ENCODE data around the gene KRTAP10-3.
"Not testable (repeated sequence)": the region's sequence is repeated elsewhere in the genome, so short reads cannot be mapped to it uniquely, and the experiment has no call there.

The KRTAP10-3 gene, protein sequence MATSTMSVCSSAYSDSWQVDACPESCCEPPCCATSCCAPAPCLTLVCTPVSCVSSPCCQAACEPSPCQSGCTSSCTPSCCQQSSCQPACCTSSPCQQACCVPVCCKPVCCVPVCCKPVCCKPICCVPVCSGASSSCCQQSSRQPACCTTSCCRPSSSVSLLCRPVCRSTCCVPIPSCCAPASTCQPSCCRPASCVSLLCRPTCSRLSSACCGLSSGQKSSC

DNA sequence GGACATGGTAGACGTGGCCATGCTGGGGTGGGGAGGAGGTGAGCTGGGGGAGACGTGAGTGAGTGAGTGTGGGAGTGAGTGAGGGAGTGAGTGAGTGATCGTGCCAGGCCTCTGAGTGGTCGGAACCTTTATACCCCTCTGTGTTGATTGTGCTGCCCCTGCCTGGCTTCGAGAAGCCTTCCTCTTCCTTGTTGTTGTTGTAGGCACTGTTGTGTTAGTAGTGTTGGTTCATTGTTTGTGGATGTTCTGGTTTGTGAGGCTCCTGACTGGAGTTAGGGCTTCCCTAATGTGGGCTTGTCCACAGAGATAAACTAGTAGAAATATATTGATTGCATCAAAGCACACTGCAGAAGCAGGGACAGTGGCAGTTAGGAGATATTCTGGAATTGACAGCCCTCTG, at the start of gene KRTAP10-3:
TSS of gene KRTAP10-3 (minus strand) at position 101 of the 400 bp plus-strand sequence. CDS start at position 21, 80 bp downstream.
- no peak for DNase-seq

DNA sequence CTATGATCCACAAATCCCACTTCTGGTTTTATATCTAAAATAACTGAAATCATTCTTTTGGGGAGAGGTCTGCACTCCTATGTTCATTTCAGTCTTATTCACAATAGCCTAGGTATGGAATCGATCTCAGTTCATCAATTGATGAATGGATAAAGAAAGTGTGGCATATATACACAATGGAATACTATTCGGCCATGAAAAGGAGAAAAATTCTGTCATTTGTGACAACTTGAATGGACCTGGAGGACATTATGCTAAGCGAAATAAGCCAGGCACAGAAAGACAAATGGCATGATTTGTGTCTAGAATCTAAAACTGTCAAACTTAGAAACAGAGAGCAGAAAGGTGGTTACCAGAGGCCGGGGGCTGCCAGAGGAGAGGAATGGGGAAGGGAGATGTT, 47.9 kb upstream of the KRTAP10-3 start:
- DNase-seq, result no peak

DNA sequence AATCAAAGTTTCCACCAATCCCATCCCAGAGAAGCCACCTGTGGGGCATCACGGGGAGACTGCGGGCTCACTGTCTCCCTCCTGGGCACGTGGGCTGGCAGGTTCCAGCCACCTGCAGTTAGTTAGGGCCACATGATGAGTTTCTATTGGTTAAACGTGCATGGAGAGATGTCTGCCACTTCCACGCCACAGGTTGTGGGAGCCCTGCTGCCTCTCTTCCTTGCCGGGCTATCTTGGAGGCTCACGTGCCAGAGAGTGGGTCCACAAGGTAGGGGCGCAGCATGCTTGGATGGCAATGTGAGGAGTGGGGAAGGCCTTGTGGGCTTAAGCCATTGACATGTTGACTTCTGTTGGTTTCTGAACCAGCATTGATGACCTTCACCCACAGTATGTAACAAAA, 45.3 kb upstream of the KRTAP10-3 start:
- DNase-seq, result no peak

DNA sequence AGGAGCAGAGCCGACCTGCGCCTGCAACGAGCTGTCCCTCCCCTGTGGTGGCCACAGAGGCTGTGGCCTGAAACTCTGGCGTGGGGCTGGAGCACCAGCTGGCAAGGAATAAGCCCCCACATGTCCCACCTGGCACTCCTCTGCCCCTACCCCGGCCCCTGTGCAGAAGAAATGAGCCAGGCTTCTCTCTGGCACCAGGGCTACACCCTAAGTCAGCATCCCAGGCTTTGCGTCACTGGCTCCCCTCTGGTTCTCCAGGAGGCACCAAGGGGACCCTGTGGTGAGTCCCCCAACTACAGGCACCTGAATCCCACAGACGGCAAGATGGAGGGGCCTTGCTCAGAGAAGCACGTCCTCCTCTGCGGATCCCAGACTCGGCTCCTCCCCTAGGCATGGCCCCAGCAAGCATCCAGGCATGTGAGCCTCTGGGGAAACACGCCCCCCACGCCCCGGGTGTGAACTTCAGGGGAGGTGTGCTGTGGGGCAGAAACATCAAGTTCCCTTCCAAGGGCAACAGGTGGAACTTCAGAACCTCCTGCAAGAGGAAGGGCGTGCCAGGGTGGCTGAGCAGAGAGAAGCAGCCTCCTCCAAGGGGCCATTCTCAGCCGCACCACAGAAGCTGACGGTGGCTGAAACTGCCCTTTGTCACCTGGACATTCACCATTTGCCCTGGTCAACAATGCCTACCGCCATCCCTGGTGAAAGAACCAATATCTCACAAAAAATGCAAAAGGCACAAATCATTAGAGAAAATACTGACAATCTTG, 44.7 kb upstream of the KRTAP10-3 start:
- no peak for DNase-seq

DNA sequence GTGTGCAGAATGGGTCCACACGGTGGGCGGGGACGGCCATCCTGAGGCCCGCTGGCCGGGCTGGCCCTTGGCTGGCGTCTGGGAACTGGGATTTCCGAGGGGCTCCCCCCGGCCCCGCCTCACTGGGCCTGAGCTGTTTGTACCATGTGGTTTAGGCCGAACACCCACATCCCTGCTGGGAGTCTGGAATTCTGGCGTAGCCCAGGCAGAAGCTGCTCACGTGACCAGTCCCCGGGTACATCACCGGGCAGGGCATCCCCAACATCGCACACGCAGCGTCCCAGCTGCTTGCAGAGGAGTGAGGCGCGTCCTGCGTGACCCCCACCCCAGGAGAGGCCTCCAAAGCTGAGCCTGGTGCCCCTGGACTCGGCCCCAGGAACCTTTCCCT, 43.9 kb upstream of the KRTAP10-3 start:
- no peak for DNase-seq

DNA sequence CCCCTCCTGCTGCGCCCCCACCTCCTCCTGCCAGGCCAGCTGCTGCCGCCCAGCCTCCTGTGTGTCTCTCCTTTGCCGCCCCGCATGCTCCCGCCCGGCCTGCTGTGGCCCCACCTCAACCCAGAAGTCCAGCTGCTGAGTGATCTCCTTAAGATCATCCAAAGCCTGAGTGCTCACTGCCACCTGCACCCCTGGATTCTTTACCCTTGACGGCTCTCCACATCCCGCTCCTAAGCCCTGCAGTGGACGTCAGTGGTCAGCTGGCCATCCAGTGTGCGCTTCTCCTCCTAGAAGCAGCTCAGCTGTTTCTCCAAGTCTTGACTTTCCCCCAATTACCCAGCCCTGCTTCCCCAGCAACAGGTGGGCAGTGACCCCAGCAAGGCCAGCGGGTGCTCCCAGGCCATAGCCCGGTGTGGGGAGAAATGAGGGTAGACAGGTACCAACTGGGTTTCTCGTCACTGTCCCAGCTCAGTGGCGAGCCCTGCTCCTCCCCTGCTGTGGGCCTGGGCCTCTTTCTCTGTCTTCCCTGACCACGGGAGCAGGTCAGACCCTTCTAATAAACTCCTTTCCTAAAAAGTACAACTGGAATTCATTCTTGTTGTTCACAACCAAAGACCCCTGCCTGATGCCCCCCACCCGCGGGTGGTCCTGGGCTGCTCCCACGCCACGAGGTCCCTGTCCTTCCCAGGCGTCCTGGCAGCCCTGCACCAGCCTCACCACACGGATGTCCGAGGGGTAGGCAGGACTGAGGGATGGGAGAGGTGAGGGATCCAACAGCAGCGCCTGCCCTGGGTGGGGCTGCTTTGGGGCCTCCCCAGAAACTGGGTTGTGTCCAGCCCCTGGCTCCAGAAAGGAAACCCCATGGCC, 43.2 kb upstream of the KRTAP10-3 start:
- DNase-seq, result no peak

DNA sequence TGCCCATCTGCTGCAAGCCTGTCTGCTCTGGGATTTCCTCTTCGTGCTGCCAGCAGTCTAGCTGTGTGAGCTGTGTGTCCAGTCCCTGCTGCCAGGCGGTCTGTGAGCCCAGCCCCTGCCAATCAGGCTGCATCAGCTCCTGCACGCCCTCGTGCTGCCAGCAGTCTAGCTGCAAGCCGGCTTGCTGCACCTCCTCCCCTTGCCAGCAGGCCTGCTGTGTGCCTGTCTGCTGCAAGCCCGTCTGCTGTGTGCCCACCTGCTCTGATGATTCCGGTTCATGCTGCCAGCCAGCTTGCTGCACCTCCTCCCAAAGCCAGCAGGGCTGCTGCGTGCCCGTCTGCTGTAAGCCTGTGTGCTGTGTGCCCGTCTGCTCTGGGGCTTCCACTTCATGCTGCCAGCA, 42.5 kb upstream of the KRTAP10-3 start:
- not testable (repeated sequence) for DNase-seq

DNA sequence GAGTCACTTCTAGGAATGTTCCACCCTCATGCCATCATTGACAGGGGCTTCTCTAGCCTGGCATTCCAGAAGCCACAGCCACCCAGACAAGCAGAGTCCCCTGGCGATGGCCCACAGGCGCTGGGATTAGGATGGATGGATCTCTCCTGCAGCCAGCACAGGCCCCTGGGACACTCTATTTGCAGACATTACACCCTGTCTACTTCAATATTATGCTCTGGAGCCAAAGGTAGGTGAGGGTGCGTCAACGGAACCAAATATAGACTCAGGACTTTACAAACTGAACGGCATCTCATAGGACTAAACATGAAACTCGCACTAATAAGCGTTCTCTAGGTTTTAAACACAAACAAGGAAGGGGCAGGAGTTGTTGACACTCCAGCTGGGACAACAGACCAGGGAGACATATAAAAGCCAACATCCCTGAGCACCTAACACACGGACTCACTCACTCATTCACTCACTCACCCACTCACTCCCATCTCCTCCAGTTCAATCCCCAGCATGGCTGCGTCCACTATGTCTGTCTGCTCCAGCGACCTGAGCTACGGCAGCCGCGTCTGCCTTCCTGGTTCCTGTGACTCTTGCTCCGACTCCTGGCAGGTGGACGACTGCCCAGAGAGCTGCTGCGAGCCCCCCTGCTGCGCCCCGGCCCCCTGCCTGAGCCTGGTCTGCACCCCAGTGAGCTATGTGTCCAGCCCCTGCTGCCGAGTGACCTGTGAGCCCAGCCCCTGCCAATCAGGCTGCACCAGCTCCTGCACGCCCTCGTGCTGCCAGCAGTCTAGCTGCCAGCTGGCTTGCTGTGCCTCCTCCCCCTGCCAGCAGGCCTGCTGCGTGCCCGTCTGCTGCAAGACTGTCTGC, 41.8 kb upstream of the KRTAP10-3 start, which contains the start of gene KRTAP10-7:
TSS of gene KRTAP10-7 (plus strand) at position 480 of the 861 bp plus-strand sequence. CDS start at position 505, 25 bp downstream.
- DNase-seq, result not testable (repeated sequence)

DNA sequence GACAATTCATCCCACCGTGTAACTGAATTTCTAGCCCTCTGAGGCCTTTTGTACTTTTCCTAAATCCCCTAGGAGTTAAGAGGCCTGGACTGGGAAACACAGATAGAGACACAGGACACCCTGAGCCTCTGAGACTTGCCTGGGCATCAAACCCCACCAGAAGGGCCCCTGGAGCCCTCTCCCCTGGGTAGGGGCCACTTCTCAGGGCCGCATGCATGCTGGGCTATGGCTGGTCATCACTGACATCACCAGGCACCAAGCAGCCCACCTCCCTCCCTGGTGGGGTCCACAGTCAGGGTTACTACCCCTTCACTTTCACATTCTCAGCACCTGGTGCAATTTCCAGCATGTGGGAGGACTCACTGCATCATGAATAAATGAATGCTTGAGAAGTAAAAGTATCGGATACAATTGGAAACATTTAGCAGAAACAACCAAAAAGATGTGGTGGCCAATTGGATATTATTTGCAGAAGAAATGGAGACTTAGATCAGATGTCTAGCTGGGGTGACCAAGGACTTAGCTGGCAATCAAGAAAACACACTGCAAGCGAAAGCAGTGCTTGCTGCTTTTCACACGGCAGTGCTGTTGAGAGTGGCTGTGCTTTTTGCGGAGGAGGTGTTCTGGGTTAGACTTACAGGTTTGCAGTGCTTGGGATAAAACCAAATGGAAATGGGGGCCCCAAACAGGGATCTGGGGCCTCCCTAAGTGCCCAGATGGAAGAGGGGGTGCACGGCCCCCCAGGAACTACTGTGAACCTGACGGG, 40.9 kb upstream of the KRTAP10-3 start:
- DNase-seq, result no peak

DNA sequence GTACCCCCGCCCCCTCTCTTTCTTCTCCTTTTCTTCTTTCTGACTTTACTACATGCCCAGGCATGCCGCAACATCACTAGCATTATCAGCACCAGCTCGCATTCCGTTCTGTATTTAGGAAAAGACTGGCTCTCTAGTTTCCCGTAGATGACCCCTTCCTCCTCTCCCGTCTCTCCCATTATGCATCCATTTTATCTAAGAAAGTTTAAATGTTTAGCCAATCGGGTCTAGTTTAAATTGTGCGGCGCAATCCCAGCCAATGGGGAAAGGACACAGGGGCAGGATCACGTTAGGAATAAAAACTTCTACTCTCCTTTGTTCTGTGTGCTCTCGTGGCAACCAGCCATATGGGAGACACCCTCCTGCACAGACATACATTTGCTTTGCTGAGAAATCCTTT, 39.5 kb upstream of the KRTAP10-3 start:
- no peak for DNase-seq

DNA sequence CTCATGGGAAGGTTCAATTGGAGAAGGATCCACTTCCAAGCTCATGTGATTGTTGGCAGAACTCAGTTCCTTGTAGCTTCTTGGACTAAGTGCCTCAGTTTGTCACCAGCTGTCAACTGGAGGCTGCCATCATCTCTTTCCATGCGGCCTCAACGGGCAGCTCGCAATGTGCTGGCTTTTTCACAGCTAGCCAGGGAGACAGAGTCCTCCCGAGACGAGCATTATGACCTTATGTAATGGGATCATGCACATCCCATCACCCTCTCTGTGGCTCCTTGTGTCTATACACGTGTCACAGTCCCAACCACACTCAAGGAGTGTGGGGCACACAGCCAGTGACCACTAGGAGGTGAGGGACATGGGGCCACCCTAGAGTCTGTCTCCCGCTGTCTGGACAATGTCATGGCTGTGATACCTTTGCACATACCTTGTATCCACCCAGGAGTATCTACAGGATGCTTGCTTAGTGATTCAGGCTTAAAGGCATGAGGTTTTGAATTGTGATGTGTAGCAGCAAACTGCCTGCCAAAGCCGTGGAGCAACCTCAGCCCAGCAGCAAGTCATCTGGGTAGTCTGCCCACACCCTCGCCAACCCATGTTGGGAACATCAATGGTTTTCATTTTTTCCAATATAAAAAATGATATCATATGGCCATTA, 37.6 kb upstream of the KRTAP10-3 start:
- DNase-seq, result no peak

DNA sequence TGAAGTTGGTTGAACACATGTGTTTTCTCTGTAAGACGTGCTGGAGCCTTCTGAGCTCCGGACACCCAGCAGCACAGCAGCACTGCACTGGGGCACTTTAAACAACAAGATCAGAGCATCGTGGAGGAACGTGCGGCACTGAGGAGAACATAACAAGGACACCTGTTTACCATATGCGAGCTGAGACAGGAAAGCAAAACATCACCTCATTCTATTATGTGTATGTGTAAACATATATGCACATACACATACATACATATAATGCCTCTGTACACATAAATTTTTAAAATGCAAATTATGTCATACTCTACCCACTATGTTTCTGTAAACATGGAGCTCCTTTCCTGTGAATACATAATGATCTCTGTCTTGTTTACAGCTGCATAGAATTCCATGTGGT, 36.9 kb upstream of the KRTAP10-3 start:
- DNase-seq, result no peak

DNA sequence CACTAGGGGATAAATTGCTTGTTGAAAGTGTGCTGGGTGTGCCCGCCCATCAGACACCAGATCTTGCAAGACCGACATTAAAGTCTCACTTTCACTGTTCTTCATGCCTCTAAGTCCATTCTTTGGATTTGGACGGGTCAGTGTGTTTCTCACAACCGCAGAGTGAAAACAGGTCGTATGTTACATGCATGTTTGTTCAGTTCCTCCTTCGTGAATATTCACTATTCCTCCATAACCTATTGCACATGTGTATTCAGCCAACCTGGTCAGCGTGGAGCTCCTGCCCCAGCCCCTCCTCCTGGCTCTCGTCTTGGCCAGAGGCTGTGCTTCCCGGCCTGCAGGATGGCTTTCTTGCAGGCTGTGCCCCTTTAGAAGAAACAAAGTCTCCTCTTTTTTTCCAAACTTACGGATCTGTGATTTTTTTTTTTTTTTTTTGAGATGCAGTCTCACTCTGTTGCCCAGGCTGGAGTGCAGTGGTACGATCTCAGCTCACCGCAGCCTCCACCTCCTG, 35.9 kb upstream of the KRTAP10-3 start:
- no peak for DNase-seq

DNA sequence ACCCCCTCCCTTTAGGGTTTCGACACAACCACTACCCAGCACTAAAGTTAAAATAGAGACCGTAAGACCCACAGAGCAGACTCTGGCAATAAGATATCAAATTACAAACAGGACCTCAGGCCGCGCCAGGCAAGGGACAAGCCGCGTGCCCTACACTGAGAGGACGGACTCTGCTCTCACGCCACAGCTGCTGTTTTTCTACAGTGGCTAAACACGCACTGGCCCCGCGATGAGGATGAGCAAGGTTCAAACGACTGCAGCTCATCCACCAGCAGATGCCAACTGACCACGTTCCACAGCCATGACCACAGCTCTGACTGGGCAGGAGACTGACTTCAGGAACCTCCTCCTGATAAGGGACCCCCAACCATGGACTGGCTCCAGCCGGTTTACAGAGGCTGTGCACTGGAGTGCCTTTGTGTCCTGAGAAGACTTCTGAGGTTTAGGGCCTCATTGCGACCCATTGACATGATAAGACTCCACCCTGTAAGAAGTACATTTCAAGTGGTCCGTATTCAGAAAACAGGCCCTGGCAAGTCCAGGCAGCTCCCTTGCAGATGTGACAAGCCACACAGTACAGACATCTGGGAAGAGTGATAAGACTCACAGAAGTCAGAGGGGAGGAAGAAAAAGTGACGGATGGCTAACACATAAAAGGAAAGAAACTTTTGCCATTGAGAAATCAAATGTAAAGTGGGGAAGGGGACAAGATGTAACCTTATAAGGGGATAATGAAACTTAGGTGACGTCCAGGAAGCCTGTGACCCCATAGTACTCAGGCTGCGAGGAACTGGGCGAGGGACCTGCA, 35.2 kb upstream of the KRTAP10-3 start:
- DNase-seq, result no peak

DNA sequence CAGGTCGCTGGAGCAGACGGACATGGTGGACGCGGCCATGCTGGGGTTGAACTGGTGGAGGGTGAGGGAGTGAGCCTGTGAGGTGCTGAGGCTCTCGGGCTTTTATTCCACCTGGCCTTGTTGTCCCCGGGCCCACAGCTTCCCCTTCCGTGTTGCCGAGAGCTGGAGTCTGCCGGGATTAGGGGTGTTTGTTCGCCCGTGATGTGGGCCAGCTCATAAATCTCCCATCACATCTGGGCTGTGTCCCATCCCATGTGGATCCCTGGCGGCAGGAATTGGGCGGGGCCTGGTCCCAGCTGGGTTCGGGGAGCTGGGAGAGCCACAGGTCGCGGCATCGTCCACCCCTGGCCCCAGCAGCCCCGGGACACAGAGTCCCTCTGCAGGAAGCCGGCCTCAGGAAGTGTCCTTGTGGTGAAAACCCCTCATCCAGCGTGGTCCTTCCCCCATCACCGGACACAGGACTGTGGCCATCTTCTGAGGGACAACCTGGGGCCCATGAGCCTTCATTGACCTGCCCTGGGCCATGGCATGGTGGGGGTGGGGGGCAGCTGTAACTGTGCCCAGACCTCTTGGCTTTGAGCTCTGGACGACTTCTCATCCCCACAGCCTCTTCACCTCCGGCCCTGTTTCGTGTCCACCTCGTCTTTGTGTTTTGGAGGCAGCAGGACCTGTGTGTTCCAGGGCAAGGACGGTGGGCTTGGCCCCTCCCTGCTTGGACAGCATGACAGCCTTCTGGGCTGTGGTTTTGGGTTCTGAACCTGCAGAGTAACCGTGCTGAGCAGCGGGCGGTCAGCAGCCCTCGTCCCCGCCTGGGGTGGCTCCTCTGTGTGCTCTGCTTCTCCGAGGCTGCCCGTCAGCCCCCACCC, 34.1 kb upstream of the KRTAP10-3 start, which contains the start of gene KRTAP10-6:
TSS of gene KRTAP10-6 (minus strand) at position 60 of the 866 bp plus-strand sequence. CDS start at position 39, 21 bp downstream.
- DNase-seq, result no peak

DNA sequence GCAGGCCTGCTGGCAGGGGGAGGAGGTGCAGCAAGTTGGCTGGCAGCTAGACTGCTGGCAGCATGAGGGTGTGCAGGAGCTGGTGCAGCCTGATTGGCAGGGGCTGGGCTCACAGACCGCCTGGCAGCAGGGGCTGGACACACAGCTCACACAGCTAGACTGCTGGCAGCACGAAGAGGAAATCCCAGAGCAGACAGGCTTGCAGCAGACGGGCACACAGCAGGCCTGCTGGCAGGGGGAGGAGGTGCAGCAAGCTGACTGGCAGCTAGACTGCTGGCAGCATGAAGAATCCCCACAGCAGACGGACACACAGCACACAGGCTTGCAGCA, 33.2 kb upstream of the KRTAP10-3 start:
- DNase-seq, result not testable (repeated sequence)
